ENCODE measurements around the gene COG7.
"Not testable (repeated sequence)": the region's sequence is repeated elsewhere in the genome, so short reads cannot be mapped to it uniquely, and the experiment has no call there.

Gene COG7

DNA sequence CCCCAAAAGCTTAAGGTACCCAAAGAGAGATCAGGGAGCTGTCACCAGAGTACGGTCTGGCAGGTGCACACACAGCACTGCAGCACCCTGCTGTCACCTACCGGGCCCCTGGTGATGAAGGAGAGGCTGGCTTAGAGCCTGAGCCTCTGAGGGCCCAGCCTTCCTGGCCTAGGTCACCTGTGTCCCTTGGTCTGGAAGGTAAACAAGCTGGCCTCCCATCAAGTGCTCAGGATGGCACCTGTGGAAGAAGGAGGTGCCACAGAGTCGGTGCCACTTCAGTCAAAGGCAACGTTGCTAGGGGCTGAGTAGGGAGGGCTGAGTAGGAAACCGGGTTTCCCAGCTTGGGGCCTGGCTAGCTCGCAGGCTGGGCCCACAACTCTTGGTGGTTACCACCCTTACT, 70.7 kb downstream of the COG7 start:
- ChIA-PET CTCF (interaction anchor here (0.5 to 2.0 kb wide), 2 partner anchors 17 to 53 kb away, joined by 5 to 9 read pairs; no protein-coding TSS in a partner anchor), POLR2A (no interaction called here)
- TF ChIP-seq, protein P1, sequence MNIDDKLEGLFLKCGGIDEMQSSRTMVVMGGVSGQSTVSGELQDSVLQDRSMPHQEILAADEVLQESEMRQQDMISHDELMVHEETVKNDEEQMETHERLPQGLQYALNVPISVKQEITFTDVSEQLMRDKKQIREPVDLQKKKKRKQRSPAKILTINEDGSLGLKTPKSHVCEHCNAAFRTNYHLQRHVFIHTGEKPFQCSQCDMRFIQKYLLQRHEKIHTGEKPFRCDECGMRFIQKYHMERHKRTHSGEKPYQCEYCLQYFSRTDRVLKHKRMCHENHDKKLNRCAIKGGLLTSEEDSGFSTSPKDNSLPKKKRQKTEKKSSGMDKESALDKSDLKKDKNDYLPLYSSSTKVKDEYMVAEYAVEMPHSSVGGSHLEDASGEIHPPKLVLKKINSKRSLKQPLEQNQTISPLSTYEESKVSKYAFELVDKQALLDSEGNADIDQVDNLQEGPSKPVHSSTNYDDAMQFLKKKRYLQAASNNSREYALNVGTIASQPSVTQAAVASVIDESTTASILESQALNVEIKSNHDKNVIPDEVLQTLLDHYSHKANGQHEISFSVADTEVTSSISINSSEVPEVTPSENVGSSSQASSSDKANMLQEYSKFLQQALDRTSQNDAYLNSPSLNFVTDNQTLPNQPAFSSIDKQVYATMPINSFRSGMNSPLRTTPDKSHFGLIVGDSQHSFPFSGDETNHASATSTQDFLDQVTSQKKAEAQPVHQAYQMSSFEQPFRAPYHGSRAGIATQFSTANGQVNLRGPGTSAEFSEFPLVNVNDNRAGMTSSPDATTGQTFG (tag by site-specific recombination; IDR thresholded peaks at IDR 0.05; ENCODE audit: borderline replicate concordance): no peak
- TF ChIP-seq OVOL3 (tag by site-specific recombination; IDR thresholded peaks at IDR 0.05) (no peak), ZNF302 (tag by site-specific recombination; IDR thresholded peaks at IDR 0.05; ENCODE audit: low read depth) (no peak), ZNF426 (tag by site-specific recombination; IDR thresholded peaks at IDR 0.05) (no peak), GFI1B (tag by site-specific recombination; IDR thresholded peaks at IDR 0.05) (no peak), ZNF658 (tag by site-specific recombination; IDR thresholded peaks at IDR 0.05) (no peak)
- TF ChIP-seq, protein P2, sequence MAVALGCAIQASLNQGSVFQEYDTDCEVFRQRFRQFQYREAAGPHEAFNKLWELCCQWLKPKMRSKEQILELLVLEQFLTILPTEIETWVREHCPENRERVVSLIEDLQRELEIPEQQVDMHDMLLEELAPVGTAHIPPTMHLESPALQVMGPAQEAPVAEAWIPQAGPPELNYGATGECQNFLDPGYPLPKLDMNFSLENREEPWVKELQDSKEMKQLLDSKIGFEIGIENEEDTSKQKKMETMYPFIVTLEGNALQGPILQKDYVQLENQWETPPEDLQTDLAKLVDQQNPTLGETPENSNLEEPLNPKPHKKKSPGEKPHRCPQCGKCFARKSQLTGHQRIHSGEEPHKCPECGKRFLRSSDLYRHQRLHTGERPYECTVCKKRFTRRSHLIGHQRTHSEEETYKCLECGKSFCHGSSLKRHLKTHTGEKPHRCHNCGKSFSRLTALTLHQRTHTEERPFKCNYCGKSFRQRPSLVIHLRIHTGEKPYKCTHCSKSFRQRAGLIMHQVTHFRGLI (tag by site-specific recombination; IDR thresholded peaks at IDR 0.05): no peak
- no peaks in the 10 kb centered on the region; a peak in 1 of 3 replicates for H3K36me3 ChIP-seq (ENCODE audit: control insufficient read depth in 2 of 2, insufficient read depth in 1 of 2, low read length in 2 of 2)
- H3K27ac ChIP-seq (ENCODE audit: extremely low read depth, low read depth, low read length): no peak overlapping the region
- no peaks in the 10 kb centered on the region for H3K4me1 ChIP-seq (ENCODE audit: control insufficient read depth, insufficient read depth, low read length)
- no peak overlapping the region for H3K4me3 ChIP-seq (ENCODE audit: low read depth, low read length)
- no peaks in the 10 kb centered on the region for H3K9me3 ChIP-seq (ENCODE audit: control insufficient read depth, insufficient read depth, low read depth, low read length)

DNA sequence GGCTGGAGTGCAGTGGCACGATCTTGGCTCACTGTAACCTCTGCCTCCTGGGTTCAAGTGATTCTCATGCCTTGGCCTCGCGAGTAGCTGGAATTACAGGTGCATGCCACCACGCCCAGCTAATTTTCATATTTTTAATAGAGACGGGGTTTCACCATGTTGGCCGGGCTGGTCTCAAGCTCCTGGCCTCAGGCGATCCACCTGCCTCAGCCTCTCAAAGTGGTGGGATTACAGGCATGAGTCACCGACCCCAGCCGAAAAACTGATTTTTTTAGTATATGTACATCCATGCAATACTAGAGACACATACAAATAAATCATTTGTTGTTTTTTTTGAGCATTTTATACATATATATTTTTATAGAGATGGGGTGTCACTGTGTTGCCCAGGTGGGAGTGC, 71.3 kb downstream of the COG7 start:
- H3K36me3 ChIP-seq (ENCODE audit: control insufficient read depth in 2 of 2, insufficient read depth in 1 of 2, low read length in 2 of 2); POLR2A ChIA-PET; H3K4me3 ChIP-seq (ENCODE audit: low read depth, low read length); H3K4me1 ChIP-seq (ENCODE audit: control insufficient read depth, insufficient read depth, low read length); H3K9me3 ChIP-seq (ENCODE audit: control insufficient read depth, insufficient read depth, low read depth, low read length); H3K27ac ChIP-seq (ENCODE audit: extremely low read depth, low read depth, low read length): not testable (repeated sequence)
- CTCF ChIA-PET: interaction anchor here (0.5 to 0.6 kb wide), 3 partner anchors 17 to 441 kb away, joined by 3 to 5 read pairs (median 5); no protein-coding TSS in a partner anchor

GRCh38 chr16:23380501-23380951, 72.5 kb downstream of the COG7 start:
- TF ChIP-seq SP2 (tag by site-specific recombination; IDR thresholded peaks at IDR 0.05): no peak
- TF ChIP-seq OVOL3 (tag by site-specific recombination; IDR thresholded peaks at IDR 0.05): no peak
- no peak for TF ChIP-seq ZNF549 (tag by site-specific recombination; IDR thresholded peaks at IDR 0.05)
- TF ChIP-seq ZNF623 (tag by site-specific recombination; IDR thresholded peaks at IDR 0.05): no peak
- TF ChIP-seq HOXA7 (CRISPR knock-in tag; IDR thresholded peaks at IDR 0.05; ENCODE audit: borderline replicate concordance): no peak
- TF ChIP-seq IKZF3 (tag by site-specific recombination; IDR thresholded peaks at IDR 0.05): no peak
- TF ChIP-seq ZNF266 (tag by site-specific recombination; IDR thresholded peaks at IDR 0.05; ENCODE audit: low read depth): no peak
- no peak for TF ChIP-seq OSR2 (tag by site-specific recombination; IDR thresholded peaks at IDR 0.05)
- TF ChIP-seq GLIS1 (tag by site-specific recombination; IDR thresholded peaks at IDR 0.05): no peak
- TF ChIP-seq, protein P3, sequence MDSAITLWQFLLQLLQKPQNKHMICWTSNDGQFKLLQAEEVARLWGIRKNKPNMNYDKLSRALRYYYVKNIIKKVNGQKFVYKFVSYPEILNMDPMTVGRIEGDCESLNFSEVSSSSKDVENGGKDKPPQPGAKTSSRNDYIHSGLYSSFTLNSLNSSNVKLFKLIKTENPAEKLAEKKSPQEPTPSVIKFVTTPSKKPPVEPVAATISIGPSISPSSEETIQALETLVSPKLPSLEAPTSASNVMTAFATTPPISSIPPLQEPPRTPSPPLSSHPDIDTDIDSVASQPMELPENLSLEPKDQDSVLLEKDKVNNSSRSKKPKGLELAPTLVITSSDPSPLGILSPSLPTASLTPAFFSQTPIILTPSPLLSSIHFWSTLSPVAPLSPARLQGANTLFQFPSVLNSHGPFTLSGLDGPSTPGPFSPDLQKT (IDR thresholded peaks at IDR 0.05; ENCODE audit: borderline replicate concordance, low read depth, low read length): no peak
- no peak for TF ChIP-seq GLIS2 (tag by site-specific recombination; IDR thresholded peaks at IDR 0.05)
- TF ChIP-seq ZBTB1 (tag by site-specific recombination; IDR thresholded peaks at IDR 0.05): no peak
- no peak for TF ChIP-seq ZBTB49 (tag by site-specific recombination; IDR thresholded peaks at IDR 0.05; ENCODE audit: low read depth)
- TF ChIP-seq ZNF423 (tag by site-specific recombination; IDR thresholded peaks at IDR 0.05): no peak
- no peak for TF ChIP-seq ZFP69B (tag by site-specific recombination; IDR thresholded peaks at IDR 0.05)
- no peak for TF ChIP-seq ZNF830 (tag by site-specific recombination; IDR thresholded peaks at IDR 0.05; ENCODE audit: low read depth)
- Histone ChIP-seq H3K27ac (ENCODE audit: extremely low read depth, low read depth, low read length) (no peak overlapping the region), H3K9me3 (ENCODE audit: control insufficient read depth, insufficient read depth, low read depth, low read length) (no peaks in the 10 kb centered on the region), H3K4me3 (ENCODE audit: low read depth, low read length) (no peak overlapping the region), H3K36me3 (ENCODE audit: control insufficient read depth in 2 of 2, insufficient read depth in 1 of 2, low read length in 2 of 2) (no peaks in the 10 kb centered on the region), H3K4me1 (ENCODE audit: control insufficient read depth, insufficient read depth, low read length) (no peaks in the 10 kb centered on the region)
- ChIA-PET CTCF (interaction anchor here (1.3 kb wide), 1 partner anchor 55 kb away, joined by 5 read pairs; no protein-coding TSS in a partner anchor), POLR2A (no interaction called here)
